Fibroblast of the conjunctiva (primary cell): ENCODE data around the gene S100A16.
"Not testable (repeated sequence)": the region's sequence is repeated elsewhere in the genome, so short reads cannot be mapped to it uniquely, and the experiment has no call there.

Source experiments
- DNase-seq: peaks from one replicate; pipeline ENCODE4 v3.0.0-alpha.2; 2010; ENCODE audit warnings: low read depth

Gene S100A16

GRCh38 chr1:153563483-153563901, 49.4 kb downstream of the S100A16 start:
- no peak for DNase-seq

DNA sequence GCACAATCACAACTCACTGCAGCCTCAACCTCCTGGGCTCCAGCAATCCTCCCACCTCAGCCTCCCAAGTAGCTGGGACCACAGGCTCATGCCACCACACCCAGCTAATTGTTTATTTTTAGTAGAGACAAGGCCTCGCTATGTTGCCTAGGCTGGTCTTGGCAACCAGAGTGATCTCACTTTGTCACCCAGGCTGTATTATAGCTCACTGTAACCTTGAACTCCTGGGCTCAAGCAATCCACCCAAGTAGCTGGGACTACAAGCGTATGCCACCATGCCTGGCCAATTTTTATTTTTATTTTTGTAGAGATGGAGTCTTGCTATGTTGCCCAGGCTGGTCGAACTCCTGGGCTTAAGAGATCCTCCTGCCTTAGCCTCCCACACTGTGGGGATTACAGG, 50.9 kb downstream of the S100A16 start:
- DNase-seq: not testable (repeated sequence)

DNA sequence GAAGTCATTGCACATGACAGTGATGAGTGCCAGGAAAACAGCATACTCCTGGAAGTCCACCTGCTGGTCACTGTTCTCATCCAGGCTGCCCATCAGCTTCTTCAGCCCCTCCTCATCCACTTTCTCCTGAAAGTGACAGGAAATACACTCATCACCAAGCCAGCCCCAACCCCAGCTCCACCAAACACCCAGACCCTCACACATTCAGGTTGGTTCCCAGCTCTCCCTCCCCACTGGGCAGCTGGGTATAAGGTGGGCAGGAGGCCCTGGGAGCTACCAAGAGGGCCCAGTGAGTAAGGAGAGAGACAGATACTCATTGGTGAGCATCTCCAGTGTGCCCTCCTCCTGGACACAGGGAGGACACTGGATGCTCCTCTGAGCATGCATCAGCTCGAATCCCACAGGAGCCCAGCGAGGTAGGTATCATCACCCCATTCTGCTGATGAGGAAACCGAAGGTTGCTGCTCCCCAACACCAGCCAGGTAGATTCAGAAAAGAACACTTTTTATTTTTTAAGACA, 51.4 kb downstream of the S100A16 start:
- DNase-seq: no peak

DNA sequence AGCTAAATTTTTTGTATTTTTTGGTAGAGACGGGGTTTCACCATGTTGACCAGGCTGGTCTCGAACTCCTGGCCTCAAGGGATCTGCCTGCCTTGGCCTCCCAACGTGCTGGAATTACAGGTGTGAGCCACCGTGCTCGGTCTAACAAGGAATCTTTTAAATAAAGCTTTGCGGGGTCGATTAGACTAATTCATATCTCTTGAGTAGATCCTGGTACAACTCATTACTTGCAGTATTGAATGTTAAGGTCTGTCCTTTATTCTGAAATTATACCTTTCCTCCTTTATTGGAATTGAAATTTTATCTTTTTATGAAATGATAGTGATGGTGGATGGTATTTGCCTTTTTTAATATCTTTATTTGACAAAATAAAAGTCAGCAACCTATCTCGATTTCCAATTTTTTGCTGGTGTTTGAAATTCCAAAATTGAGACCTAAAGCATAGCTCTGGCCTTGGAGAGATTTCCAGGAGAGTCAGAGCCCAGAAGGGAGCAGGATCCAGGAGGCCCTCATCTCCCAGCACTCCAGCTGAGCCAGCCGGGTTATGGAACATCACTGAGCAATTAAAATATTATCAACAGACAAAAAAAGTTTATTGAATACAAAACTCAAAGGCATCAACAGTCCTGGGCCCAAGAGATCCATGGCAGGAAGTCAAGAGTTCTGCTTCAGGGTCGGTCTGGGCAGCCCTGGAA, 52.0 kb downstream of the S100A16 start:
- no peak for DNase-seq

DNA sequence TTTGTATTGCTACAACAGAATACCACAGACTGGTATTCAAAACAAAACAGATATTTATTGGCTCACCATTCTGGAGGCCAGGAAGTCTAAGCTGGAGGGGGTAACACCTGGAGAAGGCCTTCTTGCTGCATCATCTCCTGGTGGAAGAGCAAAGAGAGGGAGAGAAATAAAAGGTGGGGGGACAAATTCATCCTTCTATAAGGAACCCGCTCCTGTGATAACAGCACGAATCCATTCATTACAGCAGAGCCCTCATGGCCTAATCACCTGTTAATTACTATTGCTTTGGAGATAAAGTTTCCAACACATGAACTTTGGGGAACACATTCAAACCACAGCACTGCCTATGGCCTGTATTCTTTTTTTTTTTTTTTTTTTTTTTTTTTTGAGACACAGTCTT, 52.7 kb downstream of the S100A16 start:
- no peak for DNase-seq

- no peak for DNase-seq
Observed at GRCh38 chr1:153557877-153558276, 55.1 kb downstream of the S100A16 start.
